ENCODE measurements around the gene TRIM33. TPM values are rescaled to one million over a fixed set of nuclear protein-coding genes. Genes with fewer than 3 reads are reported as not detected.
"Not testable (repeated sequence)": the region's sequence is repeated elsewhere in the genome, so short reads cannot be mapped to it uniquely, and the experiment has no call there.

TRIM33 gene
- total and polyA plus RNA-seq, 2 donors (not counting 1 experiment from before 2014, with no cell fraction given), result 13.7 to 61.0 TPM

DNA sequence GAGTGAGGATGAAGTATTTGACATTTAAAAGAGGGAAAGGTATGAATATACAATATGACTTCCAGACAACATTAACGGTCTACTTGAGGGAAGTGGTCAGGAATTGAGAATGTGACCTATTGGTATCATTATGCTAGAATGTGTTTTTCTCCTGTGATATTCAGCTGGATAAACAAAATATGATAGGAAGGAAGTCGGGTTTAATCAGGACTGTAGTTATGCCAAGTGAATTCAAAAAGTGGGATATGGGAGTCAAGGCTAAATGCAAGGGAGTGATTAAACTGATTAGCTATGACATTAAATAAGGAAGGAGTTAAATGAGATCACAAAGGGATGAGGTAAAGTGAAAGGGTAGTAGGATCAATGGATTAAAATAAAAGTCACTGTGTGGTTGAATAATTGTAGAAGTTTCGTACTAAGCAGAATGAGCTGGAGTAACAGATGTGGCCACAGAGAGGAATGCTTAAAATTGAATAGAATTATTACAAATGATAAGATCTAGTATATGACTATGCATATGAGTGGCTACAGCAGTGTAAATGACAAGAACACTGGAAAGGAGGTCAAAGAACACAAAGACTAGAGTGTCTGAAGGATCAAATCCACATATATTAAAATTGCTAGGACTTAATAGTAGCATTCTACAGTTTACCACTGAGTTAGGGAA lies 62.5 kb downstream of the TRIM33 start:
- DNase-seq (no peak), ATAC-seq (ENCODE audit: low read depth) (no peak)
- H3K36me3 ChIP-seq (replicated peaks in 1 of 2; ENCODE audit: control extremely low read depth in 1 of 2, control insufficient read depth in 1 of 2, extremely low read depth in 1 of 2, insufficient read depth in 2 of 2, low read length in 1 of 2), result peaks cover 7 to 11% of the 10 kb centered on the region in 2 experiments
- Mint-ChIP-seq H3K4me1 (peaks cover 5% of the 10 kb centered on the region), H3K4me3 (no peak overlapping the region), H3K27me3 (no peaks in the 10 kb centered on the region), H3K9me3 (ENCODE audit: insufficient read depth) (no peaks in the 10 kb centered on the region), H3K27ac (no peak overlapping the region)
- no peak overlapping the region for H3K27ac ChIP-seq (ENCODE audit: low read length in 2 of 2)
- H3K27me3 ChIP-seq (replicated peaks in 1 of 4; ENCODE audit: control extremely low read depth in 1 of 4, control insufficient read depth in 3 of 4, insufficient read depth in 4 of 4, low read length in 3 of 4), result no peaks in the 10 kb centered on the region
- H3K79me2 ChIP-seq (ENCODE audit: control insufficient read depth, insufficient read depth, low read length), result peaks cover 16% of the 10 kb centered on the region
- CTCF ChIA-PET, result no interaction called here
- H3K9me3 ChIP-seq (ENCODE audit: control extremely low read depth in 1 of 3, control insufficient read depth in 2 of 3, insufficient read depth in 1 of 3, low read length in 2 of 3), result no peaks in the 10 kb centered on the region
- no peak for TF ChIP-seq EZH2 (IDR thresholded peaks at IDR 0.05; ENCODE audit: borderline replicate concordance, insufficient read depth, low read depth, low read length, poor library complexity, severe bottlenecking)
- TF ChIP-seq, protein P1, sequence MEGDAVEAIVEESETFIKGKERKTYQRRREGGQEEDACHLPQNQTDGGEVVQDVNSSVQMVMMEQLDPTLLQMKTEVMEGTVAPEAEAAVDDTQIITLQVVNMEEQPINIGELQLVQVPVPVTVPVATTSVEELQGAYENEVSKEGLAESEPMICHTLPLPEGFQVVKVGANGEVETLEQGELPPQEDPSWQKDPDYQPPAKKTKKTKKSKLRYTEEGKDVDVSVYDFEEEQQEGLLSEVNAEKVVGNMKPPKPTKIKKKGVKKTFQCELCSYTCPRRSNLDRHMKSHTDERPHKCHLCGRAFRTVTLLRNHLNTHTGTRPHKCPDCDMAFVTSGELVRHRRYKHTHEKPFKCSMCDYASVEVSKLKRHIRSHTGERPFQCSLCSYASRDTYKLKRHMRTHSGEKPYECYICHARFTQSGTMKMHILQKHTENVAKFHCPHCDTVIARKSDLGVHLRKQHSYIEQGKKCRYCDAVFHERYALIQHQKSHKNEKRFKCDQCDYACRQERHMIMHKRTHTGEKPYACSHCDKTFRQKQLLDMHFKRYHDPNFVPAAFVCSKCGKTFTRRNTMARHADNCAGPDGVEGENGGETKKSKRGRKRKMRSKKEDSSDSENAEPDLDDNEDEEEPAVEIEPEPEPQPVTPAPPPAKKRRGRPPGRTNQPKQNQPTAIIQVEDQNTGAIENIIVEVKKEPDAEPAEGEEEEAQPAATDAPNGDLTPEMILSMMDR (IDR thresholded peaks at IDR 0.05), result no peak
- no peaks in the 10 kb centered on the region for H4K20me1 ChIP-seq (ENCODE audit: control insufficient read depth, insufficient read depth, low read length, poor library complexity, severe bottlenecking)
- H2AFZ ChIP-seq (ENCODE audit: insufficient read depth, low read depth, low read length, poor library complexity, severe bottlenecking), result no peak overlapping the region
- H3K9ac ChIP-seq (ENCODE audit: low read length), result no peak overlapping the region
- WGBS (ENCODE audit: insufficient coverage), result 92% methylated on average over 2 of the region's 3 CpGs
- H3K4me2 ChIP-seq (replicated peaks; ENCODE audit: low read depth, low read length, poor library complexity, severe bottlenecking), result no peak overlapping the region
- H3K4me1 ChIP-seq (ENCODE audit: control insufficient read depth in 2 of 2, insufficient read depth in 2 of 2, low read length in 2 of 2), result peaks cover 0 to 4% of the 10 kb centered on the region in 2 donors
- no peak overlapping the region for H3K4me3 ChIP-seq (ENCODE audit: control extremely low read depth in 1 of 5, extremely low read depth in 1 of 5, insufficient read depth in 1 of 5, low read depth in 2 of 5, low read length in 4 of 5)
- POLR2A ChIA-PET, result no interaction called here
- intact Hi-C loops (cut with micrococcal nuclease), result no loop called here

DNA sequence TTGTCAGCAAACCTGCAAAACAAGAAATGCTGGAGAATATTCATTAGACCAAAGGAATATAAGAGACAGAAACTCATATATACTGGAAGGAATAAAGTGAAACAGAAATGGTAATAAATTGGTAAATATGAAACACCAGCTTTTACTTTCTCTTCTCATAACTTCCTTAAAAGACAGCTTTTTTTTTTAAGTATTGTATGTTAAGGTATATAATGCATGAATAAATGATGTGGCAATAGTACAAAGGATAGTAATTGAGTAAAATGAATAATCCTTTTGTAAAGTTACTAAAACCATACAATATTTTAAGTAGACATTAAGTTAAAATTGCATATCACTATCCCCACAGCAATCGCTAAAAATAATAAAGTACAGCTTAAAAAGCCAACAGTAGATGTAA lies 64.8 kb downstream of the TRIM33 start:
- no peak for TF ChIP-seq EZH2 (IDR thresholded peaks at IDR 0.05; ENCODE audit: borderline replicate concordance, insufficient read depth, low read depth, low read length, poor library complexity, severe bottlenecking)
- TF ChIP-seq, protein P1 (IDR thresholded peaks at IDR 0.05), result no peak
- no peak for ATAC-seq (ENCODE audit: low read depth)
- H3K27me3 Mint-ChIP-seq, result no peaks in the 10 kb centered on the region
- H3K4me1 ChIP-seq (ENCODE audit: control insufficient read depth in 2 of 2, insufficient read depth in 2 of 2, low read length in 2 of 2), result peaks cover 0 to 4% of the 10 kb centered on the region in 2 donors
- peaks cover 4 to 11% of the 10 kb centered on the region in 2 experiments for H3K36me3 ChIP-seq (replicated peaks in 1 of 2; ENCODE audit: control extremely low read depth in 1 of 2, control insufficient read depth in 1 of 2, extremely low read depth in 1 of 2, insufficient read depth in 2 of 2, low read length in 1 of 2)
- no peak overlapping the region for H3K27ac ChIP-seq (ENCODE audit: low read length in 2 of 2)
- H3K27me3 ChIP-seq (replicated peaks in 1 of 4; ENCODE audit: control extremely low read depth in 1 of 4, control insufficient read depth in 3 of 4, insufficient read depth in 4 of 4, low read length in 3 of 4), result no peaks in the 10 kb centered on the region
- H3K9me3 ChIP-seq (ENCODE audit: control extremely low read depth in 1 of 3, control insufficient read depth in 2 of 3, insufficient read depth in 1 of 3, low read length in 2 of 3), result peaks cover 0 to 1% (median 0%) of the 10 kb centered on the region in 3 donors
- H3K4me1 Mint-ChIP-seq, result peaks cover 5% of the 10 kb centered on the region
- H3K9ac ChIP-seq (ENCODE audit: low read length), result no peak overlapping the region
- CTCF ChIA-PET, result interaction anchor here (0.9 kb wide), 1 partner anchor 105 kb away, joined by 3 read pairs; no protein-coding TSS in a partner anchor
- no peaks in the 10 kb centered on the region for H4K20me1 ChIP-seq (ENCODE audit: control insufficient read depth, insufficient read depth, low read length, poor library complexity, severe bottlenecking)
- WGBS (ENCODE audit: insufficient coverage), result no CpG with 5 or more reads among the region's 1 CpG
- H3K4me2 ChIP-seq (replicated peaks; ENCODE audit: low read depth, low read length, poor library complexity, severe bottlenecking), result no peak overlapping the region
- H2AFZ ChIP-seq (ENCODE audit: insufficient read depth, low read depth, low read length, poor library complexity, severe bottlenecking), result no peak overlapping the region
- no peak for DNase-seq
- peaks cover 24% of the 10 kb centered on the region for H3K79me2 ChIP-seq (ENCODE audit: control insufficient read depth, insufficient read depth, low read length)
- no peak overlapping the region for H3K27ac Mint-ChIP-seq
- no peak overlapping the region for H3K4me3 ChIP-seq (ENCODE audit: control extremely low read depth in 1 of 5, extremely low read depth in 1 of 5, insufficient read depth in 1 of 5, low read depth in 2 of 5, low read length in 4 of 5)
- no peak overlapping the region for H3K4me3 Mint-ChIP-seq
- H3K9me3 Mint-ChIP-seq (ENCODE audit: insufficient read depth), result no peaks in the 10 kb centered on the region
- intact Hi-C loops (cut with micrococcal nuclease), result no loop called here
- POLR2A ChIA-PET, result no interaction called here

DNA sequence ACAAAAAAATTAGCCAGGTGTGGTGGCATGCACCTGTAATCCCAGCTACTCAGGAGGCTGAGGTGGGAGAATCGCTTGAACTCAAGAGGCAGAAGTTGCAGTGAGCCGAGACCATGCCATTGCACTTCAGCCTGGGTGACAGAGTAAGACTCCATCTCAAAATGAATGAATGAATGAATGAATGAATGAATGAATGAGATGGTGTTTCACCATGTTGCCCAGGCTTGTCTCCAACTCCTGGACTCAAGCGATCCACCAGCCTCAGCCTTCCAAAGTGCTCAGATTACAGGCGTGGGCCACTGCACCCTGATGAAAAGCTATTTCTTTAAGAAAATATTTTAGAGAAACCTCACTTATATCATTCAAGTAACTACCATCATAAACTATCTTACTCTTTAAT lies 67.8 kb downstream of the TRIM33 start:
- H3K27ac ChIP-seq (ENCODE audit: low read length in 2 of 2); H3K9me3 Mint-ChIP-seq (ENCODE audit: insufficient read depth): not testable (repeated sequence)

More for the DNA sequence above, 67.8 kb downstream of the TRIM33 start:
- ATAC-seq (ENCODE audit: low read depth); H3K27me3 ChIP-seq (replicated peaks in 1 of 4; ENCODE audit: control extremely low read depth in 1 of 4, control insufficient read depth in 3 of 4, insufficient read depth in 4 of 4, low read length in 3 of 4); H3K4me3 Mint-ChIP-seq; DNase-seq; POLR2A ChIA-PET; H3K27ac Mint-ChIP-seq; H3K4me1 ChIP-seq (ENCODE audit: control insufficient read depth in 2 of 2, insufficient read depth in 2 of 2, low read length in 2 of 2); H3K4me2 ChIP-seq (replicated peaks; ENCODE audit: low read depth, low read length, poor library complexity, severe bottlenecking); H3K4me3 ChIP-seq (ENCODE audit: control extremely low read depth in 1 of 5, extremely low read depth in 1 of 5, insufficient read depth in 1 of 5, low read depth in 2 of 5, low read length in 4 of 5); intact Hi-C loops (cut with micrococcal nuclease); H2AFZ ChIP-seq (ENCODE audit: insufficient read depth, low read depth, low read length, poor library complexity, severe bottlenecking); CTCF ChIA-PET; H3K4me1 Mint-ChIP-seq; H3K9ac ChIP-seq (ENCODE audit: low read length); H4K20me1 ChIP-seq (ENCODE audit: control insufficient read depth, insufficient read depth, low read length, poor library complexity, severe bottlenecking); H3K9me3 ChIP-seq (ENCODE audit: control extremely low read depth in 1 of 3, control insufficient read depth in 2 of 3, insufficient read depth in 1 of 3, low read length in 2 of 3); H3K27me3 Mint-ChIP-seq: not testable (repeated sequence)
- WGBS (ENCODE audit: insufficient coverage), result 83% methylated on average over 1 of the region's 4 CpGs
- Histone ChIP-seq H3K36me3 (replicated peaks in 1 of 2; ENCODE audit: control extremely low read depth in 1 of 2, control insufficient read depth in 1 of 2, extremely low read depth in 1 of 2, insufficient read depth in 2 of 2, low read length in 1 of 2) (peaks cover 11 to 18% of the 10 kb centered on the region in 2 experiments), H3K79me2 (ENCODE audit: control insufficient read depth, insufficient read depth, low read length) (peaks cover 39% of the 10 kb centered on the region)

Measured in B cell (primary cell).